Skeletal muscle tissue (tissue), 4 donors: Measurements from ENCODE around the gene RPS14. TPM values are rescaled to one million over a fixed set of nuclear protein-coding genes. Genes with fewer than 3 reads are reported as not detected.

ENCODE experiments used
- H3K27ac ChIP-seq: one replicate; pipeline ENCODE4 v1.7.0; 2013; ENCODE audit warnings: mild to moderate bottlenecking, low read depth, low read length, inconsistent platforms
- H3K27me3 ChIP-seq, 3 donors: one replicate each; pipeline ENCODE4 v1.7.0; 2013; ENCODE audit warnings: low read length in 3 of 3; ENCODE audit not compliant: control insufficient read depth in 3 of 3, insufficient read depth in 3 of 3
- H3K36me3 ChIP-seq, 3 donors: one replicate each; pipeline ENCODE4 v1.7.0; 2013; ENCODE audit warnings: low read length in 3 of 3; ENCODE audit not compliant: control insufficient read depth in 3 of 3, insufficient read depth in 3 of 3
- H3K4me1 ChIP-seq, 3 donors: one replicate each; pipeline ENCODE4 v1.7.0; 2013; ENCODE audit warnings: low read length in 3 of 3, mild to moderate bottlenecking in 3 of 3; ENCODE audit not compliant: control insufficient read depth in 3 of 3, insufficient read depth in 3 of 3
- H3K4me3 ChIP-seq, 3 donors: one replicate each; pipeline ENCODE4 v1.7.0; 2013; ENCODE audit warnings: low read length in 3 of 3
- H3K9ac ChIP-seq, 3 donors: one replicate each; pipeline ENCODE4 v1.7.0; 2013; ENCODE audit warnings: low read length in 3 of 3, mild to moderate bottlenecking in 3 of 3, moderate library complexity in 2 of 3, low read depth in 1 of 3
- H3K9me3 ChIP-seq, 3 donors: one replicate each; pipeline ENCODE4 v1.7.0; 2013; ENCODE audit warnings: low read length in 3 of 3; ENCODE audit not compliant: control insufficient read depth in 3 of 3
- total RNA-seq: library from RNA; depleted of rRNA; stranded (reverse); fragments of >200 nt; gene quantifications from one replicate; pipeline ENCODE4 v1.2.3, GENCODE V29; 2014
- donor health status: Osteomylitis.

Gene RPS14
- total RNA-seq, 1 donor from 2014 or later = 6,829 TPM

DNA sequence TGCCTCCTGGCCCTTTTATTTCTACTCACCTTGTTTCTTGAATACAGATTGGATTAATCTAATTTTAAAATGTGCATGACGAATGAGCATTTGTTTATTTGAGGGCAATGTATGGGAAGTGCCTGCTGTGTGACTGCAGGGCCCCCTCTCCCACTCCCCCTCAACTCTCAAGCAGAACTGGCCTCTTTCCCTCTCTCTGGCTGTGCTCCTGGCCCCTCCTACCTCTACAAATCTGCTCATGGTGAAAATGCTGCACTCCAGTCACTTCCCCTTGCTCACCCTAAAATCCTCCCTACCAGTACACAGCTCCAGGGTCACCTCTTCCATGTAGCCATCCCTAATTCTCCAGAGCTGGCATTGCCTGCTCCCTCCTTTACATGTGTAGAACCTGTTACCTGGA is 41.2 kb upstream of the RPS14 start:
- Histone ChIP-seq H3K27me3 (no peaks in the 10 kb centered on the region), H3K36me3 (peaks cover 0 to 11% (median 7%) of the 10 kb centered on the region in 3 donors), H3K9me3 (no peaks in the 10 kb centered on the region), H3K27ac (no peak overlapping the region), H3K9ac (peak overlapping the region in 1 of 3 donors; percentile 38), H3K4me1 (peaks cover 58 to 61% (median 60%) of the 10 kb centered on the region in 3 donors), H3K4me3 (no peak overlapping the region)

GRCh38 chr5:150490296-150490669 is 40.7 kb upstream of the RPS14 start:
- H3K27me3 ChIP-seq = no peaks in the 10 kb centered on the region
- peaks cover 60 to 63% (median 60%) of the 10 kb centered on the region in 3 donors for H3K4me1 ChIP-seq
- H3K4me3 ChIP-seq = peak overlapping the region in 1 of 3 donors; percentile 17
- no peaks in the 10 kb centered on the region for H3K9me3 ChIP-seq
- H3K36me3 ChIP-seq = peaks cover 0 to 11% (median 6%) of the 10 kb centered on the region in 3 donors
- H3K27ac ChIP-seq = no peak overlapping the region
- peak overlapping the region in 2 of 3 donors; percentile 5 to 23 for H3K9ac ChIP-seq

DNA sequence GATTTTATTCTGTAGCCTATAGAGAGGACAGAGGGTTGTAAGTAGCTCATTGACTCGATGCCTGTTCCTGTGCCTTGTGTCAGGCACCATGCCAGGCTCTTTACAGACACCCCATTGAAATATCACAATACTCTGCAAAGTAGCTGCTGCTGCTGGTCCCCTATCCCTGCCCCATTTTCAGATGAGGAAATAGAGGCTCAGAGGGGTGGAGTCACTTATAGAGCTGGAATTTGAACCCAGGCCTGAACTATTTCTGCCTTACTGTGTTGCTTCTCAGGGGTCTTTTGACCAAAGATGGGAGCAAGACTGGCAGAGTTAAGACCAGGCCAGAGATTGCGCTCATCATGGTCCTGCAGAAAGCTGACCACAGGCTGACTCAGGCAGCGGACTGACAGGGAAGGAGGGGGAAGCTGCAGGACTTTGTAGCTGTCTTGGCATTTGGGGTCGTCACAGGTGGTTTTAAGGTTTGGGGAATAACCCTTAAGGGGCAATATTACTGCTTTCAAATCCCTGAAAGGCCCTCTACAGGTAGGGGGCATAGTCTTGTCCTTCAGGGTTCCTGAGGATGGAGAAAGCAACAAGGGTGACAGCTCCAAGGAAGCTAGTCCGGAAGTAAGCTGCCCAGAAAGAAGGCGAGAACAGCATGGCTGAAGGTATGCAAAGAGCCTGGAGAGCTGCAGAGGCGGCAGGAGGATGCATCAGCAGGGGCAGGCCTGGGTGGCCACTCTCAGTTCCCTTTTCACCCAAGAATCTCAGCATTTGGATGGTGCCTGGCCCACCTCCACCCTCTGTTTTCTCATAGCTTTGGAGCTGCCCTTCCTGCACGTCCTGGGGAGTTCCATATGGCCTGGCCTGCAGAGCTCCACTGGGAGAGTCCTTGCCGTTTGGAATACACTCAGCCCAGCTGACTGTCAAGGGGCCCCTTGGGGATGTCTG is 40.1 kb upstream of the RPS14 start:
- Histone ChIP-seq H3K36me3 (peaks cover 0 to 11% (median 6%) of the 10 kb centered on the region in 3 donors), H3K27me3 (no peaks in the 10 kb centered on the region), H3K9me3 (no peaks in the 10 kb centered on the region), H3K27ac (peak overlapping the region; percentile 86), H3K4me3 (peak overlapping the region; percentile 14 to 72 (median 25)), H3K4me1 (peaks cover 60 to 65% (median 61%) of the 10 kb centered on the region in 3 donors), H3K9ac (peak overlapping the region in 2 of 3 donors; percentile 23 to 93)

DNA sequence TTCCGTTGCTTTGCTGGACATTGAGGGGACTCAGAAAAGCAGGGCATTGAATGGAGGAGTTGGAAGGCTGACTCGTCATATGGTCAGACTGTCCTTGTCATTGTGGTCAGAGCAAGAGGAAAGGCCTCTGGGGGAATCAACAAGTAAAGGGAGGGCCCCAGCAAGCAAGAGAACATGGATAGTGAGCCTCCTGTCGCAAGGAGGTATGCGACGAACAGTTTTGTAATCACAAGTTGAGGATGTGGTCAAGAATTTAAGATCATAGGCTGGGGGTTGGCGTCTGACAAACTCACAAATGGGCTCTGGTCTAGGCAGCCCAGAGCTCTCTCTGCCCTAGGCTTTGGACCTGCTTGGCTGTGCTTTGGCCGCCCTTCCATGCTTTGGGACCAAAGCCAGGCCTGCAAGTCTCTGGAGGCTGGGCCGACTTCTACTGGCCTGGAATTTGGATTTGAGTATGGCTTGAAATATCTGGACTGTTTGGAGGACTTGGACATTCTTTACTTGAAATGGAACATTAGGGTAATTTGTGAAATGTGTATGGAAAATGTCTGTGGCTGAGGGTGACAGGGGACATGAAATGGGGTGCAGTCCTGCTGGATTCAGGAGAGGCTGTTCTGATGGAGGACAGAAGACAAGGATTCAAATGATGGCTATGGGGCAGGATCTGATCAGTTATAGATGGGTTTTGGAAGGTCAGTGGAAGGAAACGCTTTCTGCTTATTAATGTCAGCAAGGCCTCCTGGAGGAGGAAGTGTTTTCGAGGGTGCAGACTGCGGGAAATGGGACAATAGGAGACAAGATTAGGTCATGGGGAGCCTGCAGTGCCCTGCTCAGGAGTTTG is 39.2 kb upstream of the RPS14 start:
- H3K36me3 ChIP-seq = peaks cover 0 to 11% (median 6%) of the 10 kb centered on the region in 3 donors
- peak overlapping the region; percentile 18 to 93 (median 73) for H3K9ac ChIP-seq
- H3K9me3 ChIP-seq = no peaks in the 10 kb centered on the region
- H3K4me3 ChIP-seq = peak overlapping the region; percentile 2 to 72 (median 47)
- peak overlapping the region; percentile 86 for H3K27ac ChIP-seq
- no peaks in the 10 kb centered on the region for H3K27me3 ChIP-seq
- H3K4me1 ChIP-seq = peaks cover 60 to 65% (median 61%) of the 10 kb centered on the region in 3 donors

GRCh38 chr5:150487199-150488061 is 37.9 kb upstream of the RPS14 start:
- peak overlapping the region; percentile 86 for H3K27ac ChIP-seq
- H3K36me3 ChIP-seq = peaks cover 0 to 11% (median 3%) of the 10 kb centered on the region in 3 donors
- H3K4me3 ChIP-seq = peak overlapping the region; percentile 72 to 82 (median 77)
- no peaks in the 10 kb centered on the region for H3K9me3 ChIP-seq
- H3K27me3 ChIP-seq = no peaks in the 10 kb centered on the region
- H3K9ac ChIP-seq = peak overlapping the region; percentile 85 to 93 (median 89)
- peaks cover 56 to 60% (median 57%) of the 10 kb centered on the region in 3 donors for H3K4me1 ChIP-seq

- peak overlapping the region; percentile 85 to 93 (median 89) for H3K9ac ChIP-seq
- H3K27ac ChIP-seq = peak overlapping the region; percentile 88
- H3K4me1 ChIP-seq = peaks cover 48 to 52% (median 48%) of the 10 kb centered on the region in 3 donors
- H3K9me3 ChIP-seq = no peaks in the 10 kb centered on the region
- H3K4me3 ChIP-seq = peak overlapping the region; percentile 72 to 86 (median 82)
- no peaks in the 10 kb centered on the region for H3K27me3 ChIP-seq
- H3K36me3 ChIP-seq = peaks cover 0 to 6% (median 3%) of the 10 kb centered on the region in 3 donors
These were observed 37.1 kb upstream of the RPS14 start for GRCh38 chr5:150486402-150487198.

GRCh38 chr5:150485693-150486401 is 36.3 kb upstream of the RPS14 start:
- H3K36me3 ChIP-seq = peaks cover 0 to 4% (median under 1%) of the 10 kb centered on the region in 3 donors
- H3K9me3 ChIP-seq = no peaks in the 10 kb centered on the region
- peak overlapping the region; percentile 88 for H3K27ac ChIP-seq
- no peaks in the 10 kb centered on the region for H3K27me3 ChIP-seq
- H3K9ac ChIP-seq = peak overlapping the region; percentile 88 to 93 (median 92)
- H3K4me1 ChIP-seq = peaks cover 40 to 46% (median 42%) of the 10 kb centered on the region in 3 donors
- H3K4me3 ChIP-seq = peak overlapping the region; percentile 63 to 86 (median 82)

DNA sequence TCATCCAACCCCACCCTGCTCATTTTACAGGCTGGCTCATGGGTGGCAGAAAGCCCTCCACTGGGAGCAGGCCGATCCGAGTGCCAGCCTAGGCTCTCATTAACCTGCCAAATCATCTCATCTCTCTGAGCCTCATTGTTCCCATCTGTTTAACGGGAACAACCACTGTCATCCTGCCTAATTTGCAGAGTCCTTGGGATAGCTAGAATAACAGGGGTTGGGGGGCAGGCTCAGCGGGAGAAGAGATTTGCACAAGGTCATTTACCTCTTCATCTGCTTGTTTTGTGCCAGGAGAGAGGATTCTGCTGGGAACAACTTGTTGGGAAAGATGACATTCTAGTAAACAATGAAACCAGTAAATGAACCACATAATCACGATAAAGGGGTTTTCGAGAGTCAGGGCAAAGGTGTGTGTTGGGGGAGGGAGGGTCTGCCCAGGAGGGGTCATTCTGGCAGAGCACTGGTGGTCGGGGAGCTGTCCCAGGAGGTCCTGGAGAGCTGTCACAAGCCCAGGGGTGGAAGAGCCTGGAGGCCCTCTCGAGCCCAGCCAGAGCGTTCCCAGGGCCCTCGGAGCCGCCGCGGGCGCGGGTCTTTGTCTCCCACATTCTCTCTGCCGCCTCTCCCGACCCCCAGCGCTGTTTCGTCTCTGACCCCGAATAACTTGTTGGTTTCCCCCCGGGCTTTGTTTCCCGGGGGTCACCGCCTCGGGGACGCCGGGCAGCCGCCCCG is 35.6 kb upstream of the RPS14 start:
- Histone ChIP-seq H3K27me3 (no peaks in the 10 kb centered on the region), H3K27ac (peak overlapping the region; percentile 88), H3K9ac (peak overlapping the region; percentile 70 to 93 (median 92)), H3K4me3 (peak overlapping the region; percentile 63 to 86 (median 82)), H3K9me3 (no peaks in the 10 kb centered on the region), H3K4me1 (peaks cover 33 to 39% (median 35%) of the 10 kb centered on the region in 3 donors), H3K36me3 (peaks cover 0 to 4% (median 0%) of the 10 kb centered on the region in 3 donors)
